ENCODE results near the gene TLK2. TPM values are rescaled to one million over a fixed set of nuclear protein-coding genes. Genes with fewer than 3 reads are reported as not detected.
"Not testable (repeated sequence)": the region's sequence is repeated elsewhere in the genome, so short reads cannot be mapped to it uniquely, and the experiment has no call there.

TLK2 gene
- total RNA-seq (2014; rRNA removed; shearing (Covaris generic); ENCODE audit: low replicate concordance): 16.8 and 49.4 TPM in 2 replicates

DNA sequence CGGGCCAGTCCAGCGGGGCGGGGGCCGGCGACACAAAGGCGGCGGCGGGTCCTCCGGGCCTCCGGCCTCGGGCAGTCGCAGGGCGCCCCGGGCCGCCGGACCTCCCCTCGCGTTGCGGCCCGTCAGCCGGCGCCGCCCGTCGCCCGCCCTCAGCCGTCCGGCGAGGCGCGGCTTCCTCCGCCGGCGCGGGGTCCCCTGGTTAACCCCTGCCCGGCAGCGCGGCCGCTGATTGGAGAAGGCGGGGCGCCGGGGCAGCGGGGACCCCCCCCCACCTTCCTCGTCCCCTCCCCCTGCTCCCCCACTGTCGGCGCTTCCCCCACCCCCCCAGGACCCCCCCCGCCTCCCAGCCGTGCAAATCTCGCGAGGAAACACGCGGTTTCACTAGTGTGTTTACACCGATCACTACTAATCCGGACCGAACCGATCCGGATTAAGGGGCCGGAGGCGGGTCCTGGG lies at the start of gene TLK2:
Gene TLK2, plus strand, starts transcription at position 402 of the 456 bp plus-strand sequence. CDS start 2,301 bp downstream, outside the sequence.
- in situ Hi-C loops (cut with HindIII; ENCODE audit: low pct_unique_long_range_greater_than_20kb, low sequenced_read_pairs): no loop called here
- peak; percentile 70 for DNase-seq (ENCODE audit: low read depth)

DNA sequence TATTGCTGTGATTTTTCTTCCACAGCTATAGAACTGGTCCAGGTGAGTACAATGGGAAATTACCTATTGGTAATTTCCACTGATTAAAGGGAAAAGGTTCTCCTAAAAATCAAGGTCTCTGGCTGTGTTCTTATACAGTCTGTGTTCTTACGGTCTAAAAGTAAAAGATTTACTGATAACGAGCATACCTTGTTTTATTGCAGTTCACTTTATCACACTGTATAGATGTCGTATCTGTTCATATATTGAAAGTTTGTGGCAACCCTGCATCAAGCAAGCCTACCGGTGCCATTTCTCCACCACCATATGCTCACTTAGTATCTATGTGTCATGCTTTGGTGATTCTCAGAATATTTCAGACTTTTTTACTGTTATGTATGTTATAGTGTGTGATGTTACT lies 43.4 kb upstream of the TLK2 start:
- in situ Hi-C loops (cut with HindIII; ENCODE audit: low pct_unique_long_range_greater_than_20kb, low sequenced_read_pairs); DNase-seq (ENCODE audit: low read depth): not testable (repeated sequence)

DNA sequence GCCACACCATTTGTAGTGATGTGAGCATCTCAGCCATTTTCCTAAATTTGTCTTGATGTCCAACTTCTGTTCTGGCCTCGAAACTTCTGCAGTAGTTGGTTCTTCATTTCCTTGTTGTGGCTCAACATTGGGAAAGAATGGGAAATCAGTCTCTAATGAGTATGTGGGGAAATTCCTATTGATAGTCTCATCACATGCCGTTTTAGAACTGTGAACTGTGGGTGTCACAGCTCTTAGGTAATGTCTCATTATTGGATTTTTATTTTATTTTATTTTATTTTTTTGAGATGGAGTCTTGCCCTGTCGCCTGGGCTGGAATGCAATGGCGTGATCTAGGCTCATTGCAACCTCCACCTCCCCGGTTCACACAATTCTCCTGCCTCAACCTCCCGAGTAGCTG lies 37.4 kb upstream of the TLK2 start:
- DNase-seq (ENCODE audit: low read depth): not testable (repeated sequence)

DNA sequence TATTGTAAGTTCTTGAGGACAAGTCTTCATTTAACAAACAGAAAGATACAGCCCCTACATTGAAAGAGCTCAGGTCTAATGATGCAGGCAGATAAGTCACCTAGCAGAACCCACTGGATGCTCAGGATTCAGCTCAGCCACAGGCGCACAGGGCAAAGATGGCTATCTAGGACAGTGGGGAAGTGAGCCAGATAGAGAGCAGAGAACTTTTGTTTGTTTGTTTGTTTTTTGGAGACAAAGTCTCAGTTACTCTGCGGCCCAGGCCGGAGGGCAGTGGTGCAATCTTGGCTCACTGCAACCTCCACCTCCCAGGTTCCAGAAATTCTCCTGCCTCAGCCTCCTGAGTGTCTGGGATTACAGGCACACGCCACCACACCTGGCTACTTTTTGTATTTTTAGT lies 34.6 kb upstream of the TLK2 start:
- in situ Hi-C loops (cut with HindIII; ENCODE audit: low pct_unique_long_range_greater_than_20kb, low sequenced_read_pairs): no loop called here
- DNase-seq (ENCODE audit: low read depth): no peak

More for the DNA sequence above, 37.4 kb upstream of the TLK2 start:
- in situ Hi-C loops (cut with HindIII; ENCODE audit: low pct_unique_long_range_greater_than_20kb, low sequenced_read_pairs): not testable (repeated sequence)

DNA sequence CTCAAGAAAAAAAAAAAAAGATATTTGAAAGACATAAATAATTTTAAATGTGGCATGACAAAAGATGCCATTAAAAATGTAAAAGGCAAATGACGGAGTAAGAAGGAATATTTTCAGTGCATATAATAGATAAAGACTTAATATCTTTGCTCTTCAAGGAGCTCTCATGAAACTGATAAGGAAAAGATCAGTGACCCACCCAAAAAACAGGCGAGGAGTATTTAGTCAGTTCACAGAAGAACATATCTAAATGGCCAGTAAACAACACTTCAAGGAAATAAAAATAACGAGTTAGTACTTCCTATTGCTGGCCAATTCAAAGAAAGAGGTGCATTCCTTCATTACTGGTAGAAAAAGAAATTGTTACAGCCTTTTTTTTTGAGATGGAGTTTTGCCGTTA lies 32.8 kb upstream of the TLK2 start:
- DNase-seq (ENCODE audit: low read depth); in situ Hi-C loops (cut with HindIII; ENCODE audit: low pct_unique_long_range_greater_than_20kb, low sequenced_read_pairs): not testable (repeated sequence)

DNA sequence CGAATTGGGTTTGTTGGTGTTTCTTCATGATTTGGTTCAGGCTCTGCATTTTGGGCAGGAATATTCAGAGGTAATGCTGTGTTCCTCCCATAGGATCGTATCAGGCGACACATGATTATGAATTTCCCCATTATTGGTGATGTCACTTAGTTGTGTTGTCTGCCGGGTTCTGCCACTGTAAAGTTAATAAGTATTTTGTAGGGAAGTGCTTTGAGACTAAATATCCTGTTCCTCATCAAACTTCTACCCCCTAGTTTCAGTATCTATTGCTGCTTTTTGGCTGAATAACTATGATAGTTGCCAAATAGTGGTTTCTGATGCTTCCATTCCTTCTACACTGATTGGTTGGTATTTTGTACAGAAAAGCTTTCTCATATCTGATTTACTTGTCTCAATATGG lies 26.4 kb upstream of the TLK2 start:
- in situ Hi-C loops (cut with HindIII; ENCODE audit: low pct_unique_long_range_greater_than_20kb, low sequenced_read_pairs); DNase-seq (ENCODE audit: low read depth): not testable (repeated sequence)

DNA sequence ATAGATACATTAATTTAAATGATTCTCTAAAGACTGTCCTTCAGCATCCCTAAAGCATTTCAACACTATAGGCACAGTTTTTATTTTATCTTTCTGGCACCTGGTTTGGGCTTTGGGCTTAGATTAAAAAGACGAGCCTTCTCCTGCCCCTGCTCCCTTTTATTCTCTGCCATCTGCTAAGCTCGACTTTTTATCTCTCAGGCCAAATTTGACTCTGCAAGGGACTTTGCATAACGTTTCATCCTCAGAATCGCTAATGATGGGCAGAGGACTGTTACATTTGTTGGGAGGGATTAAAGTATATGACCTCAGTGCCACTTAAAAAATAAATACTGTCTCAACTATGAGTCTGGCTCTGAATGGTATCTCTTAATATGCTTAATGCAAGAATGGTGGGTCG lies 25.6 kb upstream of the TLK2 start:
- DNase-seq (ENCODE audit: low read depth); in situ Hi-C loops (cut with HindIII; ENCODE audit: low pct_unique_long_range_greater_than_20kb, low sequenced_read_pairs): not testable (repeated sequence)

DNA sequence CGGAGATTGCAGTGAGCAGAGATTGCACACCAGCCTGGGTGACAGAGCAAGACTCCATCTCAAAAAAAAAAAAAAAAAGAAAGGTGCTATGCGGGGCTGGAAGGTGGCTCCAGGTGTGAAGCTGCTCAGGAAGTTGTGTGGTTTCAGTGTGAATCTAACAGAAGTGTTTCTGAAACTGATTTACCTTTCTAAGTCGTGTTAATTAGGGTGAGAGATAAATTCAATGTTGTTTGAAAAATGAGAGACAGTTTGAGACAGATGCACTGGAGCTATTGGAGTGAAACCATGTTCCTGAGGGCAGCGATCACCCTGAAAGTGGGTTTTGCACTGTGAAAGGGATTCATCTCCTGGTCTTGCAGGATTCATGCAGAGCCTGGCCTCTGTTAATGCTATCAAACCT lies 25.0 kb upstream of the TLK2 start:
- in situ Hi-C loops (cut with HindIII; ENCODE audit: low pct_unique_long_range_greater_than_20kb, low sequenced_read_pairs); DNase-seq (ENCODE audit: low read depth): not testable (repeated sequence)

DNA sequence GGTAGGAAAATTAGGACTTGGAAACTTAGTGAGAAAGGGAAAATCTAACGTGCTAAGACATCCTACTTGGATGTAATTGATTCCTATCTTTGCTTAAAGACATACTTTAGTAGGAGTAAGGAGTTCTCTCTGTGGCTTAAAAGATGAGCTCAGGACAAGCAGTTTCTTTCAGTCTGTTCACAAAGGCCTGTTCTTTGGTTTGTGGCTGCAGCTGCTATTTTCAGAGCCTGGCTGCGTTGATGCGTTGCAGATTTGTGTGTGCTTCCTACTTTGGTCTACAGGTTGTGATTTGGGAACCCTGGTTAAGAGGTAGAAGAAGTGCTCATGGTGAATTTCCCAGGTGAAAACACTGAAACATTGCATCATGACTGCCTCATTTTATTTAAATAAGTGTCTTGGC lies 24.5 kb upstream of the TLK2 start:
- DNase-seq (ENCODE audit: low read depth); in situ Hi-C loops (cut with HindIII; ENCODE audit: low pct_unique_long_range_greater_than_20kb, low sequenced_read_pairs): not testable (repeated sequence)

DNA sequence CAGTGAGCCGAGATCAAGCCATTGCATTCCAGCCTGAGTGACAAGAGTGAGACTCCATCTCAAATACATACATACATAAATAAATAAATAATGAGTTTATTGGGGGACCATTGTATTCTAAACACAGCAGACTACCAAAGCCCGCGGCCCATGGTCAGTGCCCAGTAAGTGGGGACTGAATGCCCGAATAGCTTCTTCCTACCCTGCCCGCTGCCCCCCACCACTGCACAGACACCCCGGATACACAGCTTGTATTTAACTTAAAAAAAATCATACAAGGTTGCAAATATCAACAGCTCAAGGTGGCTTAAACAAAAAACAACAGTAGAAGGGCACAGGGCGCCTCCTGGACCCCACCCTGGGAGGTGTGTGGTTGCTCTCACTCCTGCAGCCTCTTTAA lies 22.6 kb upstream of the TLK2 start:
- DNase-seq (ENCODE audit: low read depth): no peak
- in situ Hi-C loops (cut with HindIII; ENCODE audit: low pct_unique_long_range_greater_than_20kb, low sequenced_read_pairs): no loop called here

DNA sequence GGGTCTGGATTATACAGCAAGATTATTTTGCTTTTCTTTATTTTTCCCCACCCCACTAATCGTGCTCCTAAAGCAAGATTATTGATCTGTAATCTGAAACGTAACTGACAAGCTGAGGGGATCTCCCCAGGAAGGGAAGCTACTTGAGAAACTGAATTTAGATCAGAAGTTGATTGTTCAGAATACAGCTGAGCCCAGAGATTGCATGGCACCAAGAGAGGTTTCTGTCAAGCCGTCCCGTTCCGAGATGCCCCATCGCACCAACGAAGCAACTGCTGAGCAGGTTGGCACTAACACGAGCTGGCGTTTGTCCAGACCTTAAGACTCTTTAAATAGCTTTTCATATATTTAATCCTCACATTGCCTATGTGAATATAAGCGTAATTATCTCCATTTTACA lies 20.1 kb upstream of the TLK2 start:
- DNase-seq (ENCODE audit: low read depth); in situ Hi-C loops (cut with HindIII; ENCODE audit: low pct_unique_long_range_greater_than_20kb, low sequenced_read_pairs): not testable (repeated sequence)

DNA sequence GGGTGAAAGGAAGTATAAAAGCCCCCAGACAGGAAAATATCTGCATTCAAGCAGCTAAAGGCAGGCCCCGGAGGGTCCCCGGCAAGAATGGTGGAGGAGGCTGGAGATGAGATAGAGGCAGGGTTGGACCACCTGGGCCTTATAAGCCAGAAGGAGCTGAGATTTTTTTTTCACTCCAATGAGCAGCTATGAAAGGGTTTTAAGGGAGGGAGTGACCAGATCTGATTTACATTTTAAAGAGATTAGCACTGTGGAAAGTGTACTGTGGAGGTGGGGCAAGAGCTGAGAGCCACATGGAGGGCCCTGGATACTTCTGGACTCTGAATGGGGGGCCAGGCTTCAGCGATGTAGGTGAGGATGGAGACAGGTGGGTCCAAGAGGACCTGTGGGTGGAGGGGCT lies 14.2 kb upstream of the TLK2 start:
- in situ Hi-C loops (cut with HindIII; ENCODE audit: low pct_unique_long_range_greater_than_20kb, low sequenced_read_pairs); DNase-seq (ENCODE audit: low read depth): not testable (repeated sequence)

DNA sequence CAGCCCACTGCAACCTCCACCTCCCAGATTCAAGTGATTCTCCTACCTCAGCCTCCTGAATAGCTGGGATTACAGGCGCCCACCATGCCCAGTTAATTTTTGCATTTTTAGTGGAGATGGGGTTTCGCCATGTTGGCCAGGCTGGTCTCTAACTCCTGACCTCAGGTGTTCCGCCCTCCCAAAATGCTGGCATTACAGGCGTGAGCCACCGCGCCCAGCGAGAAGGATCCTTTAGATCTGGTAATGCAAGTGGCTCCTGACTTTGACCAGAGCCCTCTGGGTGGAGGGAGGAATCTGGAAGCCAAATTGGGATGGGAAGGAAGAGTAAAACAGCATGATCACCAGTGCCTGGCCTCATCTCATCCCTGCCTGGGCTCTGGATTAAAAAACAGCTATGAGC lies 13.4 kb upstream of the TLK2 start:
- in situ Hi-C loops (cut with HindIII; ENCODE audit: low pct_unique_long_range_greater_than_20kb, low sequenced_read_pairs): not testable (repeated sequence)

DNA sequence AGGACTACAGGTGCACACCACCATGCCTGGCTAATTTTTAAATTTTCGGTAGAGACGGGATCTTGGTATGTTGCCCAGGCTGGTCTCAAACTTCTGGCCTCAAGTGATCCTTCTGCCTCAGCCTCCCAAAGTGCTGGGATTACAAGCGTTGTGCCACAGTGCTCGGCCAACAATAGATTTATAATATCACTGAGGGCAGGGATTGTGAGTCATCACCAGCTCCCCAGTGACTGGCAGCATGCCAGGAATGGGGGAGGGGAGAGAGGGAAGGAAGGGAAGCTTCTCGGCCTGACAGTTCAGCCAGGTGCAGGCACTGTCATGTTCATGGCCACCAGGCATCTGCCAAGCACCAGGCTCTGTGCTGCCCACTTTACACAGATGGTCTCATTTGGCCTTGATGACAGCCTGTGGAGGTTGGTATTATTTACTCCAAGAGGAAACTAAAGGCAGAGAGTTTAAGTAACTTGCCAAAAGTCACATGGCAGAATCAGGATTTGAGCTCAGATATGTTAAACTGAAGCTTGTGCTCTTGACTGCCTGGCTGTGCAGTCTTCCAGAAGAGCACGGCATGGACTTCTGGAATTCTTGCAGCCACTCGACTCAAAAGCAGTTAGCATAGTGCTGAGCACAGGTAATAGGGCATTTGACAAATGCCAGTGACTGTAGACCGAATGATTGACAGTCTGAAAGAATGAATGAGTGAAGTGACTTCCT lies 7.8 kb upstream of the TLK2 start:
- peak; percentile 90 for DNase-seq (ENCODE audit: low read depth)

More for the DNA sequence above, 13.4 kb upstream of the TLK2 start:
- DNase-seq (ENCODE audit: low read depth): not testable (repeated sequence)

DNA sequence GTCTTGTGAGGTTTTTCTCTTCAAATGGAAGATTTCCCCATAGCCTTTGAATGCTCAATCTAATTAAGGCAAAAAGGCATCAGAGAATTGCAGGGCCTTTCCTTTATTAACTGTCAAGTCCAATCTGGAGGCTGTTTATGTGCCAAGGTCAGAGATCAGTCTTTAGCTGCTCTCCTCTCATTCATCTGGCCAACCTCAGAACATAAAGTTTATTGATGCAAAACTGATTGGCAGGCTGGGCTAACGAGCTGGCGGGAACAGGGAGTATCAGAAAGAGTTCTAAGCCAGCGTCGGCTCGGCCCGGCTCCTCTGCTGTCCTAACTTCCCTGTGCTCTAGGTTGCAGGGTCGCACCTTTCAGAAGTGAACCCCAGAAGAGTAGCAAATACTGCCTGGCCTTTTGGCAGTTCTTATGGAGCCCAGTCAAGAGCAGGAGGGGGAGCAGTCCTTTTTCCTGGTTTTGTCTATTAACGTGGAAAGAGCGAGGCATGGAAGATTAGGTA lies 7.2 kb upstream of the TLK2 start:
- DNase-seq (ENCODE audit: low read depth); in situ Hi-C loops (cut with HindIII; ENCODE audit: low pct_unique_long_range_greater_than_20kb, low sequenced_read_pairs): not testable (repeated sequence)

More for the DNA sequence above, 7.8 kb upstream of the TLK2 start:
- in situ Hi-C loops (cut with HindIII; ENCODE audit: low pct_unique_long_range_greater_than_20kb, low sequenced_read_pairs): not testable (repeated sequence)

DNA sequence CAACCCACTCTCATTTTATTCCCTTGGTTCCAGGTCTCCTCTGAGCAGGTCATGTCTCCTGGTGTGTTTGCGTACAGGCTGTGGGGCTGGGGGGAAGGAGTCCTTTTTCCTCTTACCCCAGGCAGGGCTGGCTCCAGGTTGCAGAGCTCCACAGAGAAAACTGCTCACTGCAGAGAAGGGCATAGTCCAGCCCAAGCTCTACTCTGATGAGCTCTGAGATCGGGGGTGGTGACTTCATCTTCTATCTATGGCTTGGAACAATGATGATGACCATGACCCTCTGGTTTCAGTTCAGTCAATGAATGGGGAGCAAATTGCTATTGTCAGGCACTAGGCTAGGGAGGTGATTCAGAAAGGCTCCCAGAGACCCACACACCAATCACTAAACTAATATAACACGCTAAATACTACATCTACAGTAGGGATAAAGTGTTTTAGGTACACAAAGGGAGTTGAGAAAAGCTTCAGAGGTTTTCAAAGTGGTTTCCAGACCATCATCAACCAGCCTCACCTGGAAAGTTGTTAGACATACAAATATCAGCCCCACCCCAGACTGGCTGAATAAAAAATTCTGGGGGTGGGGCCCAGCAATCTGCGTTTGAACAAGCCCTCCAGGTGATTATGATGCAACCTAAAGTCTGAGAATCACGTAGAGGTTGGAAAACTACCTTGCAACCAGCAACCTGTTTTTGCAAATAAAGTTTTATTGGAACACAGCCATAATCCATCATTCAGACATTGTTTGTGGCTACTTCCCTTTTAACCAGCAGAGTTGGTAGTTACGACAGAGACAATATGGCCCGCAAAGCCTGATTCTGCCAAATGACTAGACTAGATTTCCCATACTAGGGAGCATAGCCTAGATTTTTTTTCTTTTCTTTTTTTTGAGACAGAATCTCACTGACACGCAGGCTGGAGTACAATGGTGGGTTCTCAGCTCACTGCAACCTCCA lies 5.3 kb upstream of the TLK2 start:
- DNase-seq (ENCODE audit: low read depth); in situ Hi-C loops (cut with HindIII; ENCODE audit: low pct_unique_long_range_greater_than_20kb, low sequenced_read_pairs): not testable (repeated sequence)

DNA sequence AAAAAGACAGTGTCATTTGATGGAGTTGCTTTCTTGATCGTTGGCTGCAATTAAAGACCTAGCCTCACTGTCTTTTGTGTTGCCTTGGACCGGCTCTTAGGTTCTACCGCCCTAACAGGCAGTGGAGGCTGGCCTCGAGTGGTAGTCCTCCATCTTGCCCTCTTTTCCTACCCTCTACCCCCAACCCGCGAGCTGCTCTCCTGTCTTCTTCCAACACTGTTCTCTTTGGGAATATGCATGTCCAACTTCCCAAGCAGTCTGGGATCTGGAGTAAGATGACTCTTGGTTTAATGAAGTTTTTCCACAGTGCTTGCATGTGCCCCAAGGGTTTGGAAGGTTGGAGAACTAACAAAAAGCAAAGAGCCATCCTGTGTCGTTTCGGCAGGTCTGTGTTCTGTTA lies 1.5 kb upstream of the TLK2 start:
- DNase-seq (ENCODE audit: low read depth); in situ Hi-C loops (cut with HindIII; ENCODE audit: low pct_unique_long_range_greater_than_20kb, low sequenced_read_pairs): not testable (repeated sequence)

DNA sequence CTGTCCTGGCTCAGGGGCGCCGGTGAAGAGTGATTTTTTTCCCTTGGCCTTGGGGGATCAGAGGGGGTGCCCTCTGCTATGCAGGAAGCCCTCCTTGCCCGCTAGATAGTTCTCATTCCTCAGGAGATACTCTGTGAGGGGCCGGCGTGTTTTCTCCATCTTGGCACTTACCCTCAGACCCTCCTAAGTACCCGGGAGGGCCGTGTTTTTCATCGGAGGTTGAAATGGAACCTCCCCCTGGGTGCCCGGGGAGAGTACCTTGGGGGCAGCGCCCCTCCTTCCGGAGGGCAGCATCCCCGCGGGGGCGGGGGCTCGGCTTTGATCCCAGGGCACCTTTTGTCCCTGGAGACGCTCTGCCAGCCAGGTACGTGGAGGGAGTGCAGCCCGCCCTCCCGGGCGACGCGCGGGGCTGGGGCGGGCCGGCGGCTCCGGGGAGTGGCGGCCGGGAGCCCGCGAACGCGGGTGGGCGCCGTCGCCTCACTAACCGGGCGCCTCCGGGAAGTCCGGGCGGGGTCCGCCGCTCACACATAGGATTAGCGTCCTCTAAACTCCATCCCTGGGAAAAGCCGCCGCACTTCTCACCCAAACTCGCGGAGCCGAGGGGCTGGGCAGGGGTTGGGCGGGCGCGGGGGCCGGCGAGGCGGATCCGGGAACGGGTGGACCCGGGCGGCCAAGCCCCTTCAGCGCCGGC lies 762 bp upstream of the TLK2 start:
- DNase-seq (ENCODE audit: low read depth); in situ Hi-C loops (cut with HindIII; ENCODE audit: low pct_unique_long_range_greater_than_20kb, low sequenced_read_pairs): not testable (repeated sequence)
